IMR-90 (cell line): Measurements from ENCODE around the gene GIT2. TPM values are rescaled to one million over a fixed set of nuclear protein-coding genes. Genes with fewer than 3 reads are reported as not detected.

Experiments used
- ATAC-seq: fragments of 200-7000 bp; cut with Tn5 transposase; 2 replicates; pipeline ENCODE4 v1.9.1; 2020; ENCODE audit warnings: low read depth, mild to moderate bottlenecking, moderate library complexity
- BruUV-seq: library from RNA; stranded (reverse); fragments of 400-500 nt; replicated peaks from 2 replicates; lab custom pipeline; 2021; lab: Mats Ljungman, UMichigan
- CTCF ChIA-PET: fragments of 300-600 bp; formaldehyde crosslinking; extraction: SDS; loops from one replicate; lab custom pipeline; 2021; ENCODE audit warnings: antibody characterized with exemption; lab: Yijun Ruan, JAX
- POLR2A ChIA-PET: fragments of 300-600 bp; sonication (Branson Sonifier 250); formaldehyde crosslinking; loops from one replicate; lab custom pipeline; 2022; ENCODE audit warnings: antibody characterized with exemption; ENCODE audit not compliant: unreplicated experiment; lab: Charles Lee
- DNase-seq: peaks from one replicate; pipeline ENCODE4 v3.0.0; 2013
- H2AFZ ChIP-seq: replicated peaks from 2 replicates; pipeline ENCODE3; 2013; ENCODE audit warnings: low read length, mild to moderate bottlenecking; ENCODE audit not compliant: poor library complexity
- H2AK5ac ChIP-seq: 2 replicates; pipeline ENCODE4 v1.6.1; 2013; ENCODE audit warnings: low read depth, low read length, inconsistent platforms
- H2AK9ac ChIP-seq: replicated peaks from 2 replicates; pipeline ENCODE3; 2013; ENCODE audit warnings: mild to moderate bottlenecking, low read depth, low read length, moderate library complexity; ENCODE audit not compliant: poor library complexity
- H2BK120ac ChIP-seq: 2 replicates; pipeline ENCODE4 v1.6.1; 2013; ENCODE audit warnings: low read depth, low read length, inconsistent platforms
- H2BK15ac ChIP-seq: 3 replicates; pipeline ENCODE4 v1.6.1; 2013; ENCODE audit warnings: low read depth, low read length, inconsistent platforms
- H2BK20ac ChIP-seq: 2 replicates; pipeline ENCODE4 v1.6.1; 2013; ENCODE audit warnings: low read depth, mild to moderate bottlenecking, inconsistent platforms, low read length, moderate library complexity
- H2BK5ac ChIP-seq: 2 replicates; pipeline ENCODE4 v1.6.1; 2013; ENCODE audit warnings: mild to moderate bottlenecking, low read depth, low read length, inconsistent platforms; ENCODE audit not compliant: poor library complexity, severe bottlenecking
- H3K14ac ChIP-seq: replicated peaks from 2 replicates; pipeline ENCODE4 v1.6.1; 2013; ENCODE audit warnings: low read depth, low read length, inconsistent platforms
- H3K18ac ChIP-seq: 2 replicates; pipeline ENCODE4 v1.6.1; 2013; ENCODE audit warnings: low read depth, low read length, control low read depth
- H3K23ac ChIP-seq: 2 replicates; pipeline ENCODE4 v1.6.1; 2013; ENCODE audit warnings: low read depth, low read length, inconsistent platforms
- H3K27ac ChIP-seq: 2 replicates; pipeline ENCODE4 v1.5.1; 2013; ENCODE audit warnings: mild to moderate bottlenecking, control low read depth, low read length; ENCODE audit not compliant: insufficient read depth
- H3K27me3 ChIP-seq: 2 replicates; pipeline ENCODE4 v1.6.1; 2013; ENCODE audit warnings: low read length; ENCODE audit not compliant: control insufficient read depth, insufficient read depth
- H3K36me3 ChIP-seq: 2 replicates; pipeline ENCODE4 v1.6.1; 2013; ENCODE audit warnings: low read length, mixed read lengths; ENCODE audit not compliant: control insufficient read depth, insufficient read depth
- H3K4ac ChIP-seq: 2 replicates; pipeline ENCODE4 v1.6.1; 2013; ENCODE audit warnings: low read depth, low read length, inconsistent platforms
- H3K4me1 ChIP-seq: 2 replicates; pipeline ENCODE4 v1.6.1; 2013; ENCODE audit warnings: low read length, mixed read lengths; ENCODE audit not compliant: control insufficient read depth, insufficient read depth
- H3K4me2 ChIP-seq: 2 replicates; pipeline ENCODE4 v1.6.1; 2013; ENCODE audit warnings: low read depth, mild to moderate bottlenecking, control low read depth, low read length, moderate library complexity
- H3K4me3 ChIP-seq: 2 replicates; pipeline ENCODE4 v1.5.1; 2013; ENCODE audit warnings: low read depth, mild to moderate bottlenecking, control low read depth, low read length, moderate library complexity; ENCODE audit not compliant: insufficient read depth
- H3K56ac ChIP-seq: 2 replicates; pipeline ENCODE4 v1.6.1; 2013; ENCODE audit warnings: low read length, inconsistent platforms; ENCODE audit not compliant: insufficient read depth; ENCODE audit errors: extremely low read depth
- H3K79me1 ChIP-seq, 2 experiments: 2 replicates each; pipeline ENCODE4 v1.6.1; 2013; ENCODE audit warnings: low read length in 2 of 2, inconsistent platforms in 1 of 2, low read depth in 1 of 2
- H3K9ac ChIP-seq: 2 replicates; pipeline ENCODE4 v1.6.1; 2013; ENCODE audit warnings: low read depth, low read length, control low read depth
- H3K9me1 ChIP-seq: 2 replicates; pipeline ENCODE4 v1.6.1; 2013; ENCODE audit warnings: low read length, inconsistent platforms; ENCODE audit not compliant: insufficient read depth
- H3K9me3 ChIP-seq: 2 replicates; pipeline ENCODE4 v1.6.1; 2013; ENCODE audit warnings: low read length; ENCODE audit not compliant: control insufficient read depth, insufficient read depth
- H4K20me1 ChIP-seq: 2 replicates; pipeline ENCODE4 v1.6.1; 2013; ENCODE audit warnings: low read length, inconsistent platforms; ENCODE audit not compliant: insufficient read depth
- H4K5ac ChIP-seq: 2 replicates; pipeline ENCODE4 v1.6.1; 2013; ENCODE audit warnings: mild to moderate bottlenecking, low read depth, low read length, control low read depth
- H4K8ac ChIP-seq, 2 experiments: 2 replicates each; pipeline ENCODE4 v1.6.1; 2013; ENCODE audit warnings: low read depth in 2 of 2, low read length in 2 of 2, control low read depth in 1 of 2, inconsistent platforms in 1 of 2
- H4K91ac ChIP-seq: 2 replicates; pipeline ENCODE4 v1.6.1; 2013; ENCODE audit warnings: low read depth, low read length, inconsistent platforms; ENCODE audit not compliant: insufficient read depth
- CEBPB ChIP-seq: IDR thresholded peaks from 2 replicates; pipeline ENCODE4 v1.6.1; 2012; ENCODE audit warnings: low read depth, low read length, improper control_type of control experiment
- CHD1 ChIP-seq: IDR thresholded peaks from 2 replicates; pipeline ENCODE4 v1.6.1; 2012; ENCODE audit warnings: low read depth, low read length, improper control_type of control experiment
- FOS ChIP-seq: fragments of 150-350 bp; IDR thresholded peaks from 2 replicates; pipeline ENCODE4 v1.6.1; 2016; ENCODE audit warnings: low read depth, low read length
- MAZ ChIP-seq: IDR thresholded peaks from 2 replicates; pipeline ENCODE4 v1.6.1; 2012; ENCODE audit warnings: low read depth, mild to moderate bottlenecking, low read length, improper control_type of control experiment, moderate library complexity, borderline replicate concordance
- NFE2L2 ChIP-seq: fragments of 150-350 bp; IDR thresholded peaks from 2 replicates; pipeline ENCODE4 v1.6.1; 2016; ENCODE audit warnings: low read depth, mild to moderate bottlenecking, low read length
- RCOR1 ChIP-seq: IDR thresholded peaks from 2 replicates; pipeline ENCODE4 v1.6.1; 2012; ENCODE audit warnings: mild to moderate bottlenecking, low read length, improper control_type of control experiment; ENCODE audit not compliant: insufficient replicate concordance
- RFX5 ChIP-seq: IDR thresholded peaks from 2 replicates; pipeline ENCODE4 v1.8.0; 2012; ENCODE audit warnings: low read depth, mild to moderate bottlenecking, low read length, moderate library complexity
- USF2 ChIP-seq: fragments of 150-350 bp; IDR thresholded peaks from 2 replicates; pipeline ENCODE4 v1.6.1; 2017; ENCODE audit warnings: mild to moderate bottlenecking, antibody characterized with exemption, low read length, low read depth
- WGBS, 2 experiments: methylation state at CpG; one replicate each; pipeline versions ENCODE4 v1.1.5 to v1.1.7; 2013; ENCODE audit warnings: missing lambda C conversion rate in 2 of 2; ENCODE audit not compliant: insufficient read length in 1 of 2; ENCODE audit errors: extremely low coverage in 2 of 2; 5-methylcytosine and 5-hydroxymethylcytosine counted together
- dilution Hi-C: fragments of 300-500 bp; cut with HindIII; formaldehyde crosslinking; loops from one replicate; pipeline ENCODE4 v1.14.3; 2018; ENCODE audit warnings: low sequenced_read_pairs; ENCODE audit not compliant: unreplicated experiment
- in situ Hi-C: fragments of 300-500 bp; cut with MboI; formaldehyde crosslinking; loops from 3 replicates; pipeline ENCODE4 v1.14.3; 2019; ENCODE audit warnings: low sequenced_read_pairs, inconsistent platforms, mixed read lengths
- intact Hi-C: fragments of 100-400 bp; cut with micrococcal nuclease; formaldehyde crosslinking; loops from 2 replicates; pipeline ENCODE4 v1.10.0; 2022
- polyA plus RNA-seq, 3 experiments: library from polyadenylated mRNA; depleted of rRNA; stranded (reverse); fragments of >200 nt; gene quantifications; 2 replicates each; pipeline ENCODE4 v1.2.3, GENCODE V29; 2012; ENCODE audit warnings: low replicate concordance in 1 of 3
- total RNA-seq: library from RNA; depleted of rRNA; stranded (reverse); fragments of >200 nt; gene quantifications from 2 replicates; pipeline ENCODE4 v1.2.3, GENCODE V29; 2012
- TF ChIP-seq, protein P1 (sequence below): fragments of 150-350 bp; IDR thresholded peaks from 2 replicates; pipeline ENCODE4 v1.6.1; 2016; ENCODE audit warnings: low read depth, mild to moderate bottlenecking, low read length, moderate library complexity, borderline replicate concordance

GIT2 gene
- total and polyA plus RNA-seq, 2 of the 4 experiments (the other 2 are of a cell fraction): 48.0 to 71.9 TPM

DNA sequence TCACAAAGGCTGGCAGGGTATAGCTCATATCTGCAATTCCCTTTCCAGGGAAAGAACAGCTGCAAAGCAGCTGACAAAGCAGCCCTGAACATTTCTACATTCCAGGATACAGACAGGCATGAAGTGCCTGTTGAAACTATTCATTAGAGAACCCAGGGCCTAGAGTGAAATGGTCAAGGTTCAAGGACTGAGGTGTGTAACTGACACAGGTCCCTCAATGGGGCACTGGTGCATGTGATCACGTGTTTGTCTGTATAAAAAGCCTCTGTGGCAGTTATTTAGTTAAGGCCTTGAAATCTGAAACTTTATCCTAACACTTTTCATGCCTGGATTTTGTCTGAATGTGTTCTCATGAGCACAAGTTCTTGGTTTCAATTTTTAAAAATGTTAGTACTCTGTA is 47.1 kb downstream of the GIT2 start (continued):
- TF ChIP-seq CHD1: no peak

- Histone ChIP-seq H2AK5ac (peak overlapping the region; percentile 100), H4K91ac (peak overlapping the region; percentile 92), H2AFZ (no peak overlapping the region), H3K27me3 (no peaks in the 10 kb centered on the region), H4K8ac (peak overlapping the region; percentile 80 to 82), H3K9me1 (peaks cover 41% of the 10 kb centered on the region), H3K79me1 (peaks cover 34 to 60% of the 10 kb centered on the region in 2 experiments), H3K14ac (peak overlapping the region; percentile 92), H3K23ac (peak overlapping the region; percentile 78), H4K20me1 (peaks cover 8% of the 10 kb centered on the region; the same call in 1 of the 2 replicates), H2BK120ac (peak overlapping the region; percentile 94), H2BK20ac (peak overlapping the region; percentile 92), H3K36me3 (peaks cover 25% of the 10 kb centered on the region), H4K5ac (peak overlapping the region; percentile 28), H3K4ac (peak overlapping the region; percentile 87), H3K56ac (peak overlapping the region; percentile 29; the same call in 1 of the 2 replicates), H3K9ac (no peak overlapping the region; the same call in 1 of the 2 replicates), H3K27ac (peak overlapping the region; percentile 76), H2AK9ac (peak overlapping the region; percentile 87), H3K4me1 (peaks cover 56% of the 10 kb centered on the region), H3K9me3 (no peaks in the 10 kb centered on the region), H3K18ac (peak overlapping the region; percentile 40), H3K4me2 (no peak overlapping the region; the same call in 1 of the 2 replicates), H3K4me3 (no peak overlapping the region), H2BK15ac (peak overlapping the region; percentile 97), H2BK5ac (peak overlapping the region; percentile 99)
- dilution Hi-C loops: no loop called here
- intact Hi-C loops: loop anchor here (5.0 kb wide), 1 partner anchor 49 kb away; the partner anchor contains the start of genes ANKRD13A and GIT2
- ChIA-PET POLR2A (no interaction called here), CTCF (no interaction called here)
- no CpG with 5 or more reads among the region's 4 CpGs for WGBS, 2 experiments
- BruUV-seq: no TSS peak
- in situ Hi-C loops: no loop called here
- DNase-seq: no peak
- ATAC-seq: no peak
- TF ChIP-seq CEBPB: no peak
- TF ChIP-seq FOS: no peak
- TF ChIP-seq RCOR1: no peak
- no peak for TF ChIP-seq MAZ
- TF ChIP-seq, protein P1, sequence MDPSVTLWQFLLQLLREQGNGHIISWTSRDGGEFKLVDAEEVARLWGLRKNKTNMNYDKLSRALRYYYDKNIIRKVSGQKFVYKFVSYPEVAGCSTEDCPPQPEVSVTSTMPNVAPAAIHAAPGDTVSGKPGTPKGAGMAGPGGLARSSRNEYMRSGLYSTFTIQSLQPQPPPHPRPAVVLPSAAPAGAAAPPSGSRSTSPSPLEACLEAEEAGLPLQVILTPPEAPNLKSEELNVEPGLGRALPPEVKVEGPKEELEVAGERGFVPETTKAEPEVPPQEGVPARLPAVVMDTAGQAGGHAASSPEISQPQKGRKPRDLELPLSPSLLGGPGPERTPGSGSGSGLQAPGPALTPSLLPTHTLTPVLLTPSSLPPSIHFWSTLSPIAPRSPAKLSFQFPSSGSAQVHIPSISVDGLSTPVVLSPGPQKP: no peak
- no peak for TF ChIP-seq NFE2L2
- no peak for TF ChIP-seq CHD1
- no peak for TF ChIP-seq USF2
- TF ChIP-seq RFX5: no peak
Observed at GRCh38 chr12:109948368-109948767, 47.8 kb downstream of the GIT2 start.
